HG03066 (cell line): ENCODE measurements around the gene ONECUT2.
A peak's percentile ranks its signal among the peaks of the same experiment; 100 is the strongest.

ENCODE experiments used
- ATAC-seq: cut with Tn5 transposase; IDR thresholded peaks from one replicate; pipeline ENCODE4 v1.9.1; 2021; ENCODE audit warnings: low read depth; ENCODE audit not compliant: unreplicated experiment

The ONECUT2 gene

DNA sequence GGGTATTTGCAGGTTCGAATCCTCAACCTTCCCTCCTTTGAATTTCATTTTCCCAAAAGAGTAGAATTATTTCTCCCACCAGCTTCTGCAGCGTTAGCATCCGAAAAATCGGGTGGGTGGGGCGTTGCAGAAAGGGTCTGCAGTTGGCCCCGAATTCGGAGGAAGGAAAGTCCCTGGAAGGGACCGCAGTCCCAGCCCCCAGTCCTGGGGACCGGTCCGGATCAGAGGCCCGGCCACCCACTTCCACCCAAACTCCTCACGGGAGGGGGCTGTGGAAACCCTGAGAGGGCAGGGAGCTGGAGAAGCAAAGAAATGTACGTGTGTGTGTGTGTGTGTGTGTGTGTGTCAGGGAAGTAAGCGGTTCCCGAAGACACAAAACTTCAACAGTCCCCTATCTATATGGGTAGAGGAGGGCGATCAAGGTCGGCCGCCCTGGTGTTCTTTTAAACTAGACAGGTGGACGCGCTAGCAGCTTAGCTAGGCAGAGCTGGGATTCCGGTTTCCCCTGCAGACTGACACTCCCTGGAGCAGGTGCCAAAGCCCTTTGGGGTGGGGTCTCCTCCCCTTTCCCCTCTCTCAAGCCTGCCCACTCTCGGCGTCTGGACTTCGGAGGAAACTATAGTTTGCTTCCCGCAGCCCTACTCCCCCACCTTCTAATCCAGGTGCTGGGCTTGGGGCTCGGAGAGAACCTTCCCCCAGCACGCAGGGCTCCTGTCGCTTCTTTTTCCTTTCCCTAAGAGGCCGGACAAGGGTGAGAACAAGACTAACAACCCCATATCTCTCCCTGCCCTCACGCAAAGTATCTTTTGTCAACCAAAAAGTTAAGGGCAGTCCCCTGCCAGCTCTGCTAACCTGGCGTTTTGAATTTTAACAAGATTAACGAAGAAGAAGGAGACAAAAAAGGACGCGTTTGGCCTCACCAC is 4.8 kb upstream of the ONECUT2 start:
- no peak for ATAC-seq

DNA sequence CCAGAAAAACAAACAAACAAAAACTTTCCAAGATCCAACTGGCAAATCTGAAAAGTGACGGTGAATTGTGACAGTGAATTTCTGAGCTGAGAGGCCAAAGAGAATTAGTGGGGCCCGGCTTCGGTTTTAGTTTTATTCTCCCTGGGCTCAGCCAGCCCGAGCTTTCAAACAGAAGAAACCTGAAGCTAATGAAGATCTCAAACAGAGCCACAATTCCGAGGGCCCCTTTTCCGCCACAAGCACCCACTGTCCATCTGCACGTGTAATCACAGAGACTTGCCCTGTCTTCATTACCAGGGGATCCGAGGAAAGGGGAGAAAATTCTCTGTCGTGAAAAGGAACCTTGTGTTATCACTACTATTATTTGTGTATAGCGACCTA is 4.2 kb upstream of the ONECUT2 start:
- no peak for ATAC-seq

DNA sequence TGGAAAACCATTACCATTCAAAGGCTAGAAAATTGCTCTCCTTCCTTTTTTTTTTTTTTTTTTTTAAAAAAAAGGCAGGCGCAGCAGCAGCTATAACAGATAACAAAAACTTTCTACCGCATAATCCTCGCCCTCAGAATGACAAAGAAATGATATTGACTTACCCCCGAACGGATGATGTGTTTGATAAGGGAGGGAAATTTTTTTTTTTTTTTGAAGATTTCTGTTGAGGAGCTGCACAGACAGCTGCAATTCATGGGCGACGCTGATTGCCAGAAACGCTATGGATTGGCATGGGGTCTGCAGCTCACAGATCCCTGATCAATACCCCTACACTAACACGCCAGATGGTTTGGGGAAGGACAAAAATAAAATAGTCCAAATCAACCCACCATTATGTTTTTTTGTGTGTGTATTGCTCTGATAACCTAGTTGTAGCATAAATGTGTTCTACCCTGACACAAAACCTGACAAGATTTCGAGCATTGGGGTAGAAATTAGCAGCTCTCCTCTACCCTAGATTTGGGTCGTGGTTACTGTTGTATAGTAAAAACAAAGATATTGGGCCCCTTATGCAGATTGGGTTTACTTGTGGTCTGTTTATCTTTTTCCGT is 3.6 kb upstream of the ONECUT2 start:
- no peak for ATAC-seq

DNA sequence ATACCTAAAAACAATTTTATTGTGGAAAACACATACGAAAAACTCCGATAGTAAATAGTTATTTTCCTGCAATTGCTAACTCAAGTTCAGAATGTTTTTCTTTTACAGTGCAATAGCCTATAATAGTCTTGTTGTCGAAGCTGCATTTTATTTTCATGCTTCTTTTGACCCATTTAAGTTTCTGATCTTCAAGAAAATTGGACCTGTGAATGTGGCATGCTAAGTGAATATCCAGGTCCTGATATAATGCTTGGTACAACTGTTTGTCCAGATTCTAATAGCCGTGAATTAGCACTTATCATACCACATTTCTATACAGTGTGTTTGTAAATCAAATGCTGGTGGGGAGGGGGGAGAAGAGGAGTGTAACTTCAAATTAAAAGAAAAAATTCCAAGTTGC is 3.0 kb upstream of the ONECUT2 start:
- ATAC-seq, result no peak

DNA sequence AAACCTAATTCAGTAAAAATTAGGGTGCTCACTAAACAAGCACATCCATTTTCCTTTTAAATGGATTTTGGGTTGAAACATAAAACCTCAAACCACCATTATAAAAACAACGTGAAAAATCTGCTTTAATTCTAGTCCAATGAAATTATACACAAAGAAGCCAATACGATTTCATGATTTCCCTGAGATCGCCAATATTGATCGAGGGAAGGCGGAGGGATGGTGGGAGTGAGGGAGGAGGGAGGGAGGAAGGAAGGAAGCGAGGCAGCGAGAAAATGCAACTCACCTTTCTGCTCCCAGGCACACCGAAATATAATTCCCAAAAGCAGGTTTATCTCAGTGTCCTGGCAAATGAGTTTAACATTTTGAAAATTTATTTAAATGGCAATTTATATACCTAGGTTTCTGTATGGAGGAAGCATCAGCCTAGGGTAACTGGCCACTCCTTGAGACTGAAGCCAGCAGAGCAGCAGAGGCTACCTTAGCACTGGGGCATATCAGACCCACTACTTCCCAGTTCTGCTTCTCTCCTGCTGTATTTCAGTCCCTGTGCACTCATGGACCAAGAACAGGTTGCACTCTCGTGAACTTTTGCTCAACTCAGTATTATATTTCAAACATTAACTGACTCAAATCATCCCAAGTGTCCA is 2.3 kb upstream of the ONECUT2 start:
- no peak for ATAC-seq

DNA sequence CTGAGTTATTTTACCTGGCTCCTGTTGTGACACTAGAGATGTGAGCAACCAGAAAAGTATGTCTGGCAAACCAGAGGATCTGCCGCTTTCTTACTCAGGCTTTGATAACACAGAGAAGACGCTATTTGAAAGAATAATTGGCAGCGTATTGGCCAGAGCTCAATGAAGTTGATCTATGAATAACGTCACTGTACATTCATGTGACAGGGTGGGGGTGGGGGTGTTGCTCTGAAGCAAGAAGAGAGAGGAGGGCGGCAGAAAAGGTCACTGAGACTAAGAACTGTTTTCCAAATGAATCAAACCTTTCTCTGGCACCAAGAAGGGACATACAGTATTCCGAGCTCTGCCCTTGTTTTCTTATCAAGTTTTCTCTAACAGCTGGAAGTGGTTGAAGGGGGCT is 1.7 kb upstream of the ONECUT2 start:
- ATAC-seq, result no peak

DNA sequence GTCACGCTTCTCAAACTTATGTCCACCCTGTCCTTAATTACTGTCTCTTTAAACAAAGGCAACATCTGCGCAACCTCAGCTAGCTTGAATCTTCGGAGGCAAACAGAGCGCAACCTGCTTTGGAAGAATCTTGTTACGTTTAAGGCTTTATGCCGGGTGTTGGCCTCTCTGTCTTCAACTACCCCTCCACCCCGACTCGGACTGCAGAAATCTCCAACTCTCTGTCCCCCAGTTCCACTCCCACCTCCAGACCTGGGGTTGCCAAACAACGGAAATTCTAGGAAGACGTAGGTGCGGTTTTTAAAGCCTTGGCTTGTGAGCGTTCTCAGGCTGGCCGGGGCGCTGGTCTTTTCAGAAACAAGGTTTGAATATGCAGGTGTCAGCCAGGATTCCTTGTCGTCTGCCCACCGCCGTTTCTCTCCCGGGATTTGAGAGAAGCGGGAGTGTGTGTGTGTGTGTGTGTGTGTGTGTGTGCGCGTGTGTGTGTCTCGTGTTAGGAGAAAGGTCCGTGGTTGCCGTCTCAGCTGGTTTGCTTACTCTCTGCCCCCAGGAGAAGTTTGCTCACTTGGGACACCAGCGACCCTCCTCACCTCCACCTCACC is 1.1 kb upstream of the ONECUT2 start:
- no peak for ATAC-seq

DNA sequence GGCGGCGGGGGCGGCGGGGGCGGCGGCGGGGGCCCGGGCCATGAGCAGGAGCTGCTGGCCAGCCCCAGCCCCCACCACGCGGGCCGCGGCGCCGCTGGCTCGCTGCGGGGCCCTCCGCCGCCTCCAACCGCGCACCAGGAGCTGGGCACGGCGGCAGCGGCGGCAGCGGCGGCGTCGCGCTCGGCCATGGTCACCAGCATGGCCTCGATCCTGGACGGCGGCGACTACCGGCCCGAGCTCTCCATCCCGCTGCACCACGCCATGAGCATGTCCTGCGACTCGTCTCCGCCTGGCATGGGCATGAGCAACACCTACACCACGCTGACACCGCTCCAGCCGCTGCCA is 644 bp downstream of the ONECUT2 start:
- no peak for ATAC-seq

DNA sequence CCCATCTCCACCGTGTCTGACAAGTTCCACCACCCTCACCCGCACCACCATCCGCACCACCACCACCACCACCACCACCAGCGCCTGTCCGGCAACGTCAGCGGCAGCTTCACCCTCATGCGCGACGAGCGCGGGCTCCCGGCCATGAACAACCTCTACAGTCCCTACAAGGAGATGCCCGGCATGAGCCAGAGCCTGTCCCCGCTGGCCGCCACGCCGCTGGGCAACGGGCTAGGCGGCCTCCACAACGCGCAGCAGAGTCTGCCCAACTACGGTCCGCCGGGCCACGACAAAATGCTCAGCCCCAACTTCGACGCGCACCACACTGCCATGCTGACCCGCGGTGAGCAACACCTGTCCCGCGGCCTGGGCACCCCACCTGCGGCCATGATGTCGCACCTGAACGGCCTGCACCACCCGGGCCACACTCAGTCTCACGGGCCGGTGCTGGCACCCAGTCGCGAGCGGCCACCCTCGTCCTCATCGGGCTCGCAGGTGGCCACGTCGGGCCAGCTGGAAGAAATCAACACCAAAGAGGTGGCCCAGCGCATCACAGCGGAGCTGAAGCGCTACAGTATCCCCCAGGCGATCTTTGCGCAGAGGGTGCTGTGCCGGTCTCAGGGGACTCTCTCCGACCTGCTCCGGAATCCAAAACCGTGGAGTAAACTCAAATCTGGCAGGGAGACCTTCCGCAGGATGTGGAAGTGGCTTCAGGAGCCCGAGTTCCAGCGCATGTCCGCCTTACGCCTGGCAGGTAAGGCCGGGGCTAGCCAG is 1.2 kb downstream of the ONECUT2 start:
- no peak for ATAC-seq

DNA sequence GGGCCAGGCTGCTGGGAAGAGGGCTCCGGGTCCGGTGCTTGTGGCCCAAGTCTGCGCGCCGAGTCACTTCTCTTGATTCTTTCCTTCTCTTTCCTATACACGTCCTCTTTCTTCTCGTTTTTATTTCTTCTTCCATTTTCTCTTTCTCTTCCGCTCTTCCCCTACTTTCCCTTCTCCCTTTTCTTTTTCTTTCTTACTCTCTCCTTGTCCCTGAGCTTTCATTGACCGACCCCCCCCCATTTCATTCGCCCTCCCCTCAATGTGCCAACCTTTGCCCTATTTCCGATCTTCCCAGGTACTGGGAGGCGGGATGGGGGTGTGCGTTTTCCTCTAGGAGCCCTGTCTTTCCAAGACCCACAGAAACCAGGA is 1.8 kb downstream of the ONECUT2 start:
- ATAC-seq, result no peak

DNA sequence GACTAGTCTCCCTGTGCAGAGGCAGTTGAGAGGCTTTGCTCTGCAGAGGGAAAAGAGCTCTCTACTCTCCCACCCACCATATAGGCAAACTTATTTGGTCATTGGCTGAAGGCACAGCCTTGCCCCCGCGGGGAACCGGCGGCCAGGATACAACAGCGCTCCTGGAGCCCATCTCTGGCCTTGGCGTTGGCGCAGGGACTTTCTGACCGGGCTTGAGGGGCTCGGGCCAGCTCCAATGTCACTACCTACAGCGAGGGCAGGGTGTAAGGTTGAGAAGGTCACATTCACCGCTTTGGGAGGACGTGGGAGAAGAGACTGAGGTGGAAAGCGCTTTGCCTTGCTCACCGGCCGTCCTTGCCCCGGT is 2.2 kb downstream of the ONECUT2 start:
- no peak for ATAC-seq

DNA sequence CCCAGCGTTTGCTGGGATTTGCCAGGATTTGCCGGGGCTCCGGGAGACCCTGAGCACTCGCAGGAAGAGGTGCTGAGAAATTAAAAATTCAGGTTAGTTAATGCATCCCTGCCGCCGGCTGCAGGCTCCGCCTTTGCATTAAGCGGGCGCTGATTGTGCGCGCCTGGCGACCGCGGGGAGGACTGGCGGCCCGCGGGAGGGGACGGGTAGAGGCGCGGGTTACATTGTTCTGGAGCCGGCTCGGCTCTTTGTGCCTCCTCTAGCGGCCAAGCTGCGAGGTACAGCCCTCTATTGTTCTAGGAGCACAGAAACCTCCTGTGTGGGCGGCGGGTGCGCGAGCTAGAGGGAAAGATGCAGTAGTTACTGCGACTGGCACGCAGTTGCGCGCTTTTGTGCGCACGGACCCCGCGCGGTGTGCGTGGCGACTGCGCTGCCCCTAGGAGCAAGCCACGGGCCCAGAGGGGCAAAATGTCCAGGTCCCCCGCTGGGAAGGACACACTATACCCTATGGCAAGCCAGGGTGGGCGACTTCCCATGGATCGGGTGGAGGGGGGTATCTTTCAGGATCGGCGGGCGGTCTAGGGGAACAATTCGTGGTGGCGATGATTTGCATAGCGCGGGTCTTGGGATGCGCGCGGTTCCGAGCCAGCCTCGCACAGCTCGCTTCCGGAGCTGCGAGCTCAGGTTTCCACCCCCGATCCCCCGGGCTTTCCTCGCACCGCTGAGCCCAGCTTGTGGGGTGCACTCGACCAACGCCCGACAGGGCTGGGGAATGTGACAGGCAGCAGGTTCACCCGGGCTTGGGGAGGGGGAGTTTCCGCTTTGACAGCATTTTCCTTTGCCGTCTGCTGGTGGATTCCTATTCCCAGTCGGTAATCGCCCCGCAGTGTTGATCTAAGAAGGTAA is 2.8 kb downstream of the ONECUT2 start:
- peak; percentile 58 for ATAC-seq

DNA sequence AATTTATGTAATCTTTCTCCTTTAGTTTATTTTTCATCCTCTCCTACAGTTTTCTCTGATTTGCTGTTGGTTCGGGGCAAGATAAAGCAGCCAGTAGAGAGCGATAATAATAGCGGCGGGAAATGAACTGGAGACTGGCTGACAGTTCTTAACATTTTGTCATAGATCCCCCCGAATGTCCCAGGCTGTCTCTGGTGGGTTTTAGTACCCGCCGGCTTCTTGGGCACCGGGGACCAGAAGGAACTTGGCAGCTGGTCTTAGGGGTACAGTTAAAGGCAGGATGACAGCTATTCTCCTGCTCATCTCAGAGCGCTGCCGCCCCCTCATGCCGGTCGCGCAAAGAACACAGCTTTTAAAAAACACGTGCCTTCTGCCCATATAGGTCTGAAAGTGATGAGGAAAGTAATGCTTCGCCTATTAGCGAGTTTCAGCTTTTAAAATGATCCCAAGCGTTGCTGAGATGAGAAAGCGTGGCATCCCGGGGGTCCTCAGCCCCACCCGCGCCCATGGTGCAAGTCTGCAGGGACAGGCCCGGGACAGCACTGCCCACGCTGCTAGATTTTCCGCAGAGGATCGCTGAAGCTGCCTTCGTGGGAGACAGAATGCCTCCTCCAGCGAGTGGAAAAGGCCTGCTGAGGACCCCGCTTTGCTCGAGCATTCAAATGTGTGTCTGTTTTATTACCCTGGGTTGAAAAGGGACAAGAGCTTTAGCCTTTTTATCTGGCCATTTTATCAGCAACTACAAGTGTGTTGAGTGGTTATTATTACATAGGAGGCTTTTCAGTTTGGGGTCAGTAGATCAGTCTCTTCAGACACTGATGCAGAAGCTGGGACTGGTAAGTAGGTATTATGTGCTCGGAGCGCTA is 3.8 kb downstream of the ONECUT2 start:
- no peak for ATAC-seq

DNA sequence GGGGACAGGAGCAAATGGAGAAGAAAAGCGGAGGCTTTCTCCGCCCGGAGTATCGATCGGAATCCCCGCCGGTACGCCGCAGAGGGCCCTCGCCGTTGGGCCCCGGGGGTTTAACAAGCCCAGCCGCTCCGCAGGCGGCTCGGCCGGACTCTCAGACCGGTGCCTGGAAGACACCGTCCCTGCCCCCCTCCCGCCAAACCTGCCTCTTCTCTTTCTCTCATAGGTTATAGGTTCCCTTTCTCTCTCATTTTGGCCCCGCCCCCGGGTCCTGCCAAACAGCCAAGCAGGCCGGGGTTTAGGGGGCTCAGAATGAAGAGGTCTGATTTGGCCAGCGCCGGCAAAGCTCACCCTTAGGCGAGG is 4.4 kb downstream of the ONECUT2 start:
- no peak for ATAC-seq

DNA sequence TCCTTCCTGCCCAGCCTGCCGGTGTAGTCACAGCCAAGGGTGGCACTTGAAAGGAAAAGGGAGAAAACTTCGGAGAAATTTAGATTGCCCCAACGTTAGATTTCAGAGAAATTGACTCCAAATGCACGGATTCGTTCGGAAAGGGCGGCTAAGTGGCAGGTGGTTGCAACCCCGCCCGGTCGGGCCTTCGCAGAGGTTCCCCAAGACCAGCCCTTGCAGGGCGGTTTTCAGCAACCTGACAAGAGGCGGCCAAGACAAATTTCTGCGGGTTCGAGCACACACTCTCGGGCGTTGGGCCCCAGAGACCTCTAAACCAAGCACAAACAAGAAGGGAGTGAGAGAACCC is 4.8 kb downstream of the ONECUT2 start:
- no peak for ATAC-seq

DNA sequence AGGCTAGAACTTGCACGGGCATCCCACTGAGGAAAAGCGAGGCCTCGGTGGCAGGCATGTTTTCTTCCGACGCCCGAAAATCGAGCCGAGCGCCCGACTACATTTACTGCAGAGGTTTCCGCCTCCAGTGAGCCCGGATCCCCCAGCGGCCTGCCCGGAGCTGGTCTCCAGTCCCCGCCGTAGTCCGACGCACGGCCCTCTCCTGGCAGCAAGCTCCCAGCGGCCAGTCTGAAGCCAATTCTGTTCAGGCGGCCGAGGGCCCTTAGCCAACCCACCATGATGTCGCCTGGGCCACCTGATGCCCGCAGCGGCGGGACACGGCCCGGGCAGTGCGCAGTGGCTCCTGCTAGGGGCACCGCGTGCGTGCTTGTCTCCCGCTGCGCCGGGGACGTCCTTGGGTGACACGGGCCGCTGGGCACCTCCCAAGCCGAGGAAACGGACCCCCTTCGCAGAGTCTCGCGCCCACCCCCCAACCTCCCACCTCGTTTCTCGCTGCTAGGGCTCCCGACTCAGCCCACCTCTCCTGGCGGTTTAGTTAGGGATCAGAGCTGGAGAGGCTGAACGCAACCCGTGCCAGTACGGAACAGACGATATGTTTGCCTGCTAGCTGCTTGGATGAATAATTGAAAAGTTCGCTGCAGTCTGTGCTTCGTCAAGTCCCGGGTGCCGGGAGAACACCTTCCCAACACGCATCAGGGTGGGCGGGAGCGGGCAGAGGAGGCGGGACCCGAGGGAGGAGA is 5.3 kb downstream of the ONECUT2 start:
- ATAC-seq, result no peak

DNA sequence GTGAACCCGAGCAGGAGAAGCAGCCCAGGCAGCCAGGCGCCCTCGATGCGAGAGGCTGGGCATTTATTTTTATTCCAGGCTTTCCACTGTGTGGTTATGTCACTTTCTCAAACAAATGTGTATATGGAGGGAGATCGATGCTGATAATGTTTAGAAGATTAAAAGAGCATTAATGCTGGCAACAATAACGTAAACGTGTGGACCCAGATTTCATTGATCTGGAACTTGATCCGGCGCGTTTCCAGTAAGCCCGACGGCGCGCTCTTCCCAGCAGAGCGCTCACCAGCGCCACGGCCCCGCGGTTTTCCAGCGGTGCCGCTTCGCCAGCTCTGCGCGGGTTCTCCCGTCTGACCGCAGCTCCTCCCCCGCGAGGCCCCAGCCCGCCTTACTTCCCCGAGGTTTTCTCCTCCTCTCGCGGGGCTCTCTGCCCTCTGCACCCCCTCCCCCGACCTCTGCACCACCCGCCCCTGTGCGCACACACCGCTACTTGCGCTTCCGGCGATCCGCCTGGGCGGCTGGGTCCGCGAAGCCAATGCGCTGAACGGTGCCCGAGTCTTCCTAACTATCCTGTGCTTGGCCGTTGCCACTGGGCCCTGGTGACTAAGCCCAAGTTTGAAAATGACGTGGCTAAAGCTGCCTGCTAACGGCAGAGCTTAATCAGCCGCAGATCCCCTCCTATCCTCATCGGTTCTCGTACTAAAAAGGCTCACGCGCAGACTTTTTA is 6.1 kb downstream of the ONECUT2 start:
- ATAC-seq, result no peak

DNA sequence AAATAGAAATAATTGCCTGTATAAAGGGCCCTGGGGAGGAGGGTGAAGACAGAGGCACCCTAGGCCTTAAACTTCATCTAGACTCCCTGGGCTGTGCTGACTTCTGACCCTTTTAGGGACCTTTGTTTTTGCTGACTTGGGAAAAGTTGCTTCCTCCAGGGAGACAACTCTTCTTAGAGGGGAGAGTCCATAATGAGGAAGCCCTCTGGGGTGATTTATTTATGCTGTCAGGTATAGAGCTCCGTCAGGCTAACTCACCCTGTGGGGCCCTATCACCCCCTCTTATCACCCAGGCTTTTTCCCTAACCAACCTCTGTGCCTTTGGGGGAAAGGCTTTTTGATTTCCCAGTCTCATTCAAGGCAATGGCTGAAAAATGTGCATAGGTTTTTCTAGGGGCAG is 8.1 kb downstream of the ONECUT2 start:
- ATAC-seq, result no peak
